Activated CD8-positive, alpha-beta T cell treated with anti-CD3 and anti-CD28 coated beads for 36 hours (primary cell): ENCODE data around the gene WWC2. TPM values are rescaled to one million over a fixed set of nuclear protein-coding genes. Genes with fewer than 3 reads are reported as not detected.
"Not testable (repeated sequence)": the region's sequence is repeated elsewhere in the genome, so short reads cannot be mapped to it uniquely, and the experiment has no call there.

Source experiments
- ATAC-seq: fragments of 200-7000 bp; cut with Tn5 transposase; one replicate; pipeline ENCODE4 v1.10.0; 2021; ENCODE audit warnings: mild to moderate bottlenecking, moderate library complexity
- CTCF ChIA-PET: fragments of 350-600 bp; sonication (Branson Sonifier 250); formaldehyde crosslinking; loops from one replicate; lab custom pipeline; 2021; ENCODE audit warnings: antibody characterized with exemption; lab: Charles Lee
- POLR2A ChIA-PET: fragments of 350-600 bp; sonication (Branson Sonifier 250); formaldehyde crosslinking; loops from one replicate; lab custom pipeline; 2021; ENCODE audit warnings: antibody characterized with exemption; lab: Charles Lee
- DNase-seq: peaks from one replicate; pipeline ENCODE4 v3.0.0-alpha.2; 2020
- H3K27ac Mint-ChIP-seq: one replicate; pipeline ENCODE4 v1.8.0; 2021; ENCODE audit warnings: mild to moderate bottlenecking, mixed read lengths
- H3K27me3 Mint-ChIP-seq: one replicate; pipeline ENCODE4 v1.8.0; 2021; ENCODE audit warnings: mixed read lengths
- H3K36me3 Mint-ChIP-seq: one replicate; pipeline ENCODE4 v1.8.0; 2021; ENCODE audit warnings: low read depth, mixed read lengths
- H3K4me1 Mint-ChIP-seq: one replicate; pipeline ENCODE4 v1.8.0; 2021; ENCODE audit warnings: low read depth, mixed read lengths
- H3K4me3 Mint-ChIP-seq: one replicate; pipeline ENCODE4 v1.8.0; 2021; ENCODE audit warnings: mild to moderate bottlenecking, moderate library complexity, mixed read lengths
- H3K9me3 Mint-ChIP-seq: one replicate; pipeline ENCODE4 v1.8.0; 2021; ENCODE audit warnings: mixed read lengths
- intact Hi-C: fragments of 100-400 bp; cut with micrococcal nuclease; formaldehyde crosslinking; loops from one replicate; pipeline ENCODE4 v1.10.0; 2022
- total RNA-seq, 2 experiments: library from RNA; stranded (reverse); gene quantifications; one replicate each; pipeline ENCODE4 v1.2.3, GENCODE V29; 2021
- TF ChIP-seq, protein P1 (sequence below): fragments of 200-600 bp; IDR thresholded peaks from one replicate; pipeline ENCODE4 v1.8.0; 2022; ENCODE audit warnings: antibody characterized with exemption, mild to moderate bottlenecking

WWC2 gene
- total RNA-seq, 2 experiments from 2014 or later = 1.9 TPM

DNA sequence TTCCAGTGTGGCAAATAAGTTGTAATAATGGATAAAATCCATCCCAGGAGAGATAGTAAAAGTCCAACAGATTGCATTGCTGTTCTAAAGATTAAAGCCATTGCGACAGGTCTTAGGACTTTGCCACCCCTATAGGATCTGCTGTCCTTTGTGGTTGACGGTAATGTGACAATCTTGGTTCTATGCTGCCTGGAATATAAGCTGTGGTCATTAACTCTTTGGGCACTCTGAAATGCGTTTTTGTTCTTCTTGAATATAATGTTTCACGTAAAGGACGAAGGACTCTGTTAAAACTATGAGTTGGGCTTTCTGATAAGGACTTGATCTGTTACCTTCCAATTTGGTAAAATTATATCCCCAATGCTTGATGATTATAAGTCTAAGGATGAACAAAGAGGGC lies 223.3 kb downstream of the WWC2 start, which contains the start of gene CLDN24:
CLDN24 (minus strand) TSS at position 101 of the 400 bp plus-strand sequence; CDS start at position 101, 0 bp downstream.
- CTCF ChIA-PET = no interaction called here
- H3K4me1 Mint-ChIP-seq = peaks cover 9% of the 10 kb centered on the region
- POLR2A ChIA-PET = no interaction called here
- ATAC-seq = no peak
- H3K27me3 Mint-ChIP-seq = no peaks in the 10 kb centered on the region
- TF ChIP-seq, protein P1, sequence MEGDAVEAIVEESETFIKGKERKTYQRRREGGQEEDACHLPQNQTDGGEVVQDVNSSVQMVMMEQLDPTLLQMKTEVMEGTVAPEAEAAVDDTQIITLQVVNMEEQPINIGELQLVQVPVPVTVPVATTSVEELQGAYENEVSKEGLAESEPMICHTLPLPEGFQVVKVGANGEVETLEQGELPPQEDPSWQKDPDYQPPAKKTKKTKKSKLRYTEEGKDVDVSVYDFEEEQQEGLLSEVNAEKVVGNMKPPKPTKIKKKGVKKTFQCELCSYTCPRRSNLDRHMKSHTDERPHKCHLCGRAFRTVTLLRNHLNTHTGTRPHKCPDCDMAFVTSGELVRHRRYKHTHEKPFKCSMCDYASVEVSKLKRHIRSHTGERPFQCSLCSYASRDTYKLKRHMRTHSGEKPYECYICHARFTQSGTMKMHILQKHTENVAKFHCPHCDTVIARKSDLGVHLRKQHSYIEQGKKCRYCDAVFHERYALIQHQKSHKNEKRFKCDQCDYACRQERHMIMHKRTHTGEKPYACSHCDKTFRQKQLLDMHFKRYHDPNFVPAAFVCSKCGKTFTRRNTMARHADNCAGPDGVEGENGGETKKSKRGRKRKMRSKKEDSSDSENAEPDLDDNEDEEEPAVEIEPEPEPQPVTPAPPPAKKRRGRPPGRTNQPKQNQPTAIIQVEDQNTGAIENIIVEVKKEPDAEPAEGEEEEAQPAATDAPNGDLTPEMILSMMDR = no peak
- intact Hi-C loops = no loop called here
- no peaks in the 10 kb centered on the region for H3K9me3 Mint-ChIP-seq
- no peaks in the 10 kb centered on the region for H3K36me3 Mint-ChIP-seq
- H3K4me3 Mint-ChIP-seq = no peak within 1 kb of the TSS
- DNase-seq = no peak
- no peak within 1 kb of the TSS for H3K27ac Mint-ChIP-seq

DNA sequence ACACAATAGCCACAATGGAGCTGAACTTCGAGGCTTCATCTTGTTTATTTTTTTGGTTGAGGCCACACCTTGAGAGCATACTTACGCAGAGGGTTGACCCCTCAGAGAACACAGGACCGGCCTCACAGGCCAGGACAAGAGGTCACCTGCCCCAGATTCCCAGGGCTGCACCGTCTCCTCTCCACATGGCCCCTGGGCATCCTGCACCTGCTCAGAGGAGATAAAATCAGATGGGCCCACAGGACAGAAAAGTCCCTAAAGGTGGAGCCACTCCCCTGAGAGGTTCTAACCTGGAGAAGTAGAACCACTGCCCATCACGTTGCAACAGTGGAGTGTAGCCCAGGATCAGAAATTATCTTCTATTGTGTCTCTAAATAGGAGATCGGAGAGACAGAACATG lies 224.2 kb downstream of the WWC2 start:
- H3K4me1 Mint-ChIP-seq = peaks cover 9% of the 10 kb centered on the region
- H3K4me3 Mint-ChIP-seq = no peak overlapping the region
- no peaks in the 10 kb centered on the region for H3K27me3 Mint-ChIP-seq
- no peaks in the 10 kb centered on the region for H3K36me3 Mint-ChIP-seq
- H3K27ac Mint-ChIP-seq = no peak overlapping the region
- ATAC-seq (no peak), DNase-seq (no peak)
- intact Hi-C loops = no loop called here
- ChIA-PET CTCF (no interaction called here), POLR2A (no interaction called here)
- TF ChIP-seq, protein P1 = no peak
- H3K9me3 Mint-ChIP-seq = no peaks in the 10 kb centered on the region

DNA sequence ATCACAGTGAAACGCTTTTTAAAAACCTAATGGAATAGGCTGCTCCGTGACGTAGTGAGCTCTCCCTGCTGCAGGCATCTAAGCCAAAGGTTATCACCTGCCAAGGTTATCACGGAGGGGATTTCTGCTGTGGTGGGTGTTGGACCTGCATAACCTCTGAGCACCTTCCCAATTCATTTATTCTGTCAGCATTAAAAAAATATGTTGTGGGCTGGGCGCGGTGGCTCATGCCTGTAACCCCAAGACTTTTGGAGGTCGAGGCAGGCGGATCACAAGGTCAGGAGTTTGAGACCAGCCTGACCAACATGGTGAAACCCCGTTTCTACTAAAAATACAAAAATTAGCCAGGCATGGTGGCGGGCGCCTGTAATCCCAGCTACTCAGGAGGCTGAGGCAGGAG lies 225.0 kb downstream of the WWC2 start:
- H3K27me3 Mint-ChIP-seq, H3K27ac Mint-ChIP-seq, ATAC-seq, POLR2A ChIA-PET, H3K4me1 Mint-ChIP-seq, CTCF ChIA-PET, intact Hi-C loops, H3K4me3 Mint-ChIP-seq, H3K36me3 Mint-ChIP-seq, H3K9me3 Mint-ChIP-seq, DNase-seq: not testable (repeated sequence)

DNA sequence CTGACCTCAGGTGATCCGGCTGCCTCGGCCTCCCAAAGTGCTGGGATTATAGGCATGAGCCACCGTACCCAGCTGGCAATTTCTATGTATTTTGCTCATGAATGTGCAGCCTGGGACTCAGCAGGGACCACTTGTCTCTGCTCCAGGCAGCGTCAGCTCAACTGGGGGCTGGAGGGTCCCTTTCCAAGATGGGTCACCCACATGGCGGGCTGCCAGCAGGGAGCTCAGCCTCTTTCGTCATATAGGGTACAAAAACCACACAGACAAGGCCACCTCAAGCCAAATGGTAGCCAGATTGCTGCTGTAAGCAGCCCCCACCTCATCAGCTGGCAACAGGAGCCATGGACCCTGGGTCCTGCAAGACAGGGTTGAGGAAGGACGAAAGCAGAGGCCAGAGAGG lies 225.6 kb downstream of the WWC2 start:
- POLR2A ChIA-PET = interaction anchor here (0.5 kb wide), 1 partner anchor 114 kb away, joined by 3 read pairs; no protein-coding TSS in a partner anchor
- Mint-ChIP-seq H3K4me3 (no peak overlapping the region), H3K36me3 (no peaks in the 10 kb centered on the region), H3K27me3 (peaks cover 2% of the 10 kb centered on the region), H3K4me1 (peaks cover 9% of the 10 kb centered on the region), H3K9me3 (no peaks in the 10 kb centered on the region), H3K27ac (no peak overlapping the region)
- intact Hi-C loops = no loop called here
- TF ChIP-seq, protein P1 = no peak
- DNase-seq (no peak), ATAC-seq (no peak)
- CTCF ChIA-PET = no interaction called here

DNA sequence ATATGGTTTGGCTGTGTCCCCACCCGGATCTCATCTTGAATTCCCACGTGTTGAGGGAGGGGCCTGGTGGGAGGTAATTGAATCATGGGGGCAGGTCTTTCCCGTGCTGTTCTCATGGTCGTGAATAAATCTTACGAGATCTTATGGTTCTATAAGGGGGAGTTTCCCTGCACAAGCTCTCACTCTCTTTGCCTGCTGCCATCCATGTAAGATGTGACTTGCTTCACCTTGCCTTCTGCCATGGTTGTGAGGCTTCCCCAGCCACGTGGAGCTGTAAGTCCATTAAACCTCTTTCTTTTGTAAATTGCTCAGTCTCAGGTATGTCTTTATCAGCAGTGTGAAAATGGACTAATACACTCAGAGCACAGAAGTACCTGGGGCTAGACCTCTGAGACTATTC lies 227.3 kb downstream of the WWC2 start:
- H3K27ac Mint-ChIP-seq, CTCF ChIA-PET, DNase-seq, H3K4me1 Mint-ChIP-seq, H3K9me3 Mint-ChIP-seq, POLR2A ChIA-PET, H3K36me3 Mint-ChIP-seq, intact Hi-C loops, H3K27me3 Mint-ChIP-seq, ATAC-seq, H3K4me3 Mint-ChIP-seq: not testable (repeated sequence)

DNA sequence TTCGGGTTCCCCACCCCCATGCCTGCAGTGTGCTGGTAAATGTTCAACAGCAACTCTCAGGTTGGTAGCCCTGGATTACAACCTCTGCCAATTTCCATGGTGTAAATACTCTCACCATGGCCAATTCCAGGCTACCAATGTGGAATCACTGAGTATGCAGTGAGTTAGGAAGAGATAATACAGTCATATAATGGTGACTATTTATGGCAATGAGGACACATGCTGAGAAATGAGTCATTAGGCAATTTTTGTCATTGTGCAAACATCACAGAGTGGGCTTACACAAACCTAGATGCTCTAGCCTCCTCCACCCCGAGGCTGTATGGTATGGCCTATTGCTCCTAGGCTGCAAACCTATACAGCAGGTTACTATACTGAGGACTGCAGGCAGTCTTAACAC lies 227.8 kb downstream of the WWC2 start:
- no peaks in the 10 kb centered on the region for H3K36me3 Mint-ChIP-seq
- H3K27ac Mint-ChIP-seq = no peak overlapping the region
- H3K4me3 Mint-ChIP-seq = no peak overlapping the region
- ChIA-PET CTCF (interaction anchor here (1.0 kb wide), 1 partner anchor 10 kb away, joined by 3 read pairs; no protein-coding TSS in a partner anchor), POLR2A (no interaction called here)
- intact Hi-C loops = no loop called here
- no peaks in the 10 kb centered on the region for H3K4me1 Mint-ChIP-seq
- ATAC-seq (no peak), DNase-seq (no peak)
- H3K27me3 Mint-ChIP-seq = peaks cover 2% of the 10 kb centered on the region
- TF ChIP-seq, protein P1 = no peak
- no peaks in the 10 kb centered on the region for H3K9me3 Mint-ChIP-seq
